ENCODE measurements around the gene MELK.

The MELK gene

GRCh38 chr9:36679710-36680109 is 107.0 kb downstream of the MELK start:
- Histone ChIP-seq H3K4me3 (ENCODE audit: low read depth, low read length) (no peak overlapping the region), H3K36me3 (ENCODE audit: control insufficient read depth, insufficient read depth, low read length) (peaks cover 1% of the 10 kb centered on the region), H3K9ac (ENCODE audit: low read depth, low read length) (no peak overlapping the region), H3K27me3 (ENCODE audit: control insufficient read depth, insufficient read depth, low read length) (no peaks in the 10 kb centered on the region), H3K4me1 (ENCODE audit: control insufficient read depth, insufficient read depth, low read length) (no peaks in the 10 kb centered on the region), H3K9me3 (ENCODE audit: control insufficient read depth, insufficient read depth, low read length) (no peaks in the 10 kb centered on the region)

DNA sequence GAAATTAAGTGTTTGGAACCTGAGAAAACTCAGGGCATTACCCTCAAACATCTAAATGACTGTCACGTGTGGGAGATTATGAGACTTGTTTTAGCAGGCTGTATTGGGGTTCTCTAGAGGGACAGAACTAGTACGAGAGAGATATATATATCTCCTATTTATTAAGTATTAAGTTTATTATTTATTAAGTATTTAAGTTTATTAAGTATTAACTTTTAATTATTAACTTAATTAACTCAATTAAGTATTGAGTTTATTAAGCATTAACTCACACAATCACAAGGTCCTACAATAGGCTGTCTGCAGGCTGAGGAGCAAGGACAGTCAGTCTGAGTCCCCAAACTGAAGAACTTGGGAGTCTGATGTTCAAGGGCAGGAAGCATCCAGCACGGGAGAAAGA is 113.8 kb downstream of the MELK start:
- no peak overlapping the region for H3K9ac ChIP-seq (ENCODE audit: low read depth, low read length)
- no peak overlapping the region for H3K4me3 ChIP-seq (ENCODE audit: low read depth, low read length)
- no peaks in the 10 kb centered on the region for H3K4me1 ChIP-seq (ENCODE audit: control insufficient read depth, insufficient read depth, low read length)
- H3K27me3 ChIP-seq (ENCODE audit: control insufficient read depth, insufficient read depth, low read length), result no peaks in the 10 kb centered on the region
- H3K36me3 ChIP-seq (ENCODE audit: control insufficient read depth, insufficient read depth, low read length), result no peaks in the 10 kb centered on the region
- no peaks in the 10 kb centered on the region for H3K9me3 ChIP-seq (ENCODE audit: control insufficient read depth, insufficient read depth, low read length)

GRCh38 chr9:36690412-36691168 is 117.9 kb downstream of the MELK start:
- Histone ChIP-seq H3K36me3 (ENCODE audit: control insufficient read depth, insufficient read depth, low read length) (no peaks in the 10 kb centered on the region), H3K4me1 (ENCODE audit: control insufficient read depth, insufficient read depth, low read length) (no peaks in the 10 kb centered on the region), H3K27me3 (ENCODE audit: control insufficient read depth, insufficient read depth, low read length) (no peaks in the 10 kb centered on the region), H3K9me3 (ENCODE audit: control insufficient read depth, insufficient read depth, low read length) (no peaks in the 10 kb centered on the region), H3K9ac (ENCODE audit: low read depth, low read length) (no peak overlapping the region), H3K4me3 (ENCODE audit: low read depth, low read length) (no peak overlapping the region)

GRCh38 chr9:36691671-36692070 is 119.0 kb downstream of the MELK start:
- Histone ChIP-seq H3K36me3 (ENCODE audit: control insufficient read depth, insufficient read depth, low read length) (no peaks in the 10 kb centered on the region), H3K9me3 (ENCODE audit: control insufficient read depth, insufficient read depth, low read length) (no peaks in the 10 kb centered on the region), H3K4me3 (ENCODE audit: low read depth, low read length) (no peak overlapping the region), H3K4me1 (ENCODE audit: control insufficient read depth, insufficient read depth, low read length) (no peaks in the 10 kb centered on the region), H3K27me3 (ENCODE audit: control insufficient read depth, insufficient read depth, low read length) (no peaks in the 10 kb centered on the region), H3K9ac (ENCODE audit: low read depth, low read length) (no peak overlapping the region)

GRCh38 chr9:36698984-36699383 is 126.3 kb downstream of the MELK start:
- Histone ChIP-seq H3K4me3 (ENCODE audit: low read depth, low read length) (no peak overlapping the region), H3K4me1 (ENCODE audit: control insufficient read depth, insufficient read depth, low read length) (no peaks in the 10 kb centered on the region), H3K9ac (ENCODE audit: low read depth, low read length) (no peak overlapping the region), H3K9me3 (ENCODE audit: control insufficient read depth, insufficient read depth, low read length) (peaks cover 3% of the 10 kb centered on the region), H3K27me3 (ENCODE audit: control insufficient read depth, insufficient read depth, low read length) (no peaks in the 10 kb centered on the region), H3K36me3 (ENCODE audit: control insufficient read depth, insufficient read depth, low read length) (no peaks in the 10 kb centered on the region)

- no peaks in the 10 kb centered on the region for H3K36me3 ChIP-seq (ENCODE audit: control insufficient read depth, insufficient read depth, low read length)
- peaks cover 3% of the 10 kb centered on the region for H3K9me3 ChIP-seq (ENCODE audit: control insufficient read depth, insufficient read depth, low read length)
Observed at GRCh38 chr9:36704148-36704547, 131.5 kb downstream of the MELK start.

GRCh38 chr9:36713515-36714490 is 141.1 kb downstream of the MELK start:
- Histone ChIP-seq H3K4me3 (ENCODE audit: low read depth, low read length) (no peak overlapping the region), H3K27me3 (ENCODE audit: control insufficient read depth, insufficient read depth, low read length) (no peaks in the 10 kb centered on the region), H3K9ac (ENCODE audit: low read depth, low read length) (no peak overlapping the region), H3K36me3 (ENCODE audit: control insufficient read depth, insufficient read depth, low read length) (no peaks in the 10 kb centered on the region), H3K9me3 (ENCODE audit: control insufficient read depth, insufficient read depth, low read length) (no peaks in the 10 kb centered on the region), H3K4me1 (ENCODE audit: control insufficient read depth, insufficient read depth, low read length) (no peaks in the 10 kb centered on the region)

More at GRCh38 chr9:36704148-36704547, 131.5 kb downstream of the MELK start:
- Histone ChIP-seq H3K27me3 (ENCODE audit: control insufficient read depth, insufficient read depth, low read length) (no peaks in the 10 kb centered on the region), H3K9ac (ENCODE audit: low read depth, low read length) (no peak overlapping the region), H3K4me3 (ENCODE audit: low read depth, low read length) (no peak overlapping the region), H3K4me1 (ENCODE audit: control insufficient read depth, insufficient read depth, low read length) (no peaks in the 10 kb centered on the region)

DNA sequence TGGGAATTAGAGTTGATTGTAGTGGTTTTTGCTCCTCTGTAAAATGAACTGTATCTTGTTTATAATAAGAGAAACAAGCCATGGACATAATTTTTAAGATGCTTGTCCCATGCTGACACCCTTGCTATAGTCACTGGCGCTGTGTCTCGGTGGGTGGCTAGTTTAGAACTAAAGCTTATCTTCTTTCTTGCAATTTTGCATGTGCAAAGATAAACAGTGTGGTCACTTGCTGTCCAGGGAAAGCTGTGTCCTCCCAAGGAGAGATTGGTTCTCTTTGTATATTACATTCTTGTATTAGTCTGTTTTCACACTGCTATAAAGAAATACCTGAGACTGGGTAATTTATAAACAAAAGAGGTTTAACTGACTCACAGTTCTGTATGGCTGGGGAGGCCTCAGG is 143.8 kb downstream of the MELK start:
- no peaks in the 10 kb centered on the region for H3K4me1 ChIP-seq (ENCODE audit: control insufficient read depth, insufficient read depth, low read length)
- H3K36me3 ChIP-seq (ENCODE audit: control insufficient read depth, insufficient read depth, low read length), result no peaks in the 10 kb centered on the region
- no peak overlapping the region for H3K9ac ChIP-seq (ENCODE audit: low read depth, low read length)
- no peaks in the 10 kb centered on the region for H3K27me3 ChIP-seq (ENCODE audit: control insufficient read depth, insufficient read depth, low read length)
- H3K9me3 ChIP-seq (ENCODE audit: control insufficient read depth, insufficient read depth, low read length), result no peaks in the 10 kb centered on the region
- no peak overlapping the region for H3K4me3 ChIP-seq (ENCODE audit: low read depth, low read length)

DNA sequence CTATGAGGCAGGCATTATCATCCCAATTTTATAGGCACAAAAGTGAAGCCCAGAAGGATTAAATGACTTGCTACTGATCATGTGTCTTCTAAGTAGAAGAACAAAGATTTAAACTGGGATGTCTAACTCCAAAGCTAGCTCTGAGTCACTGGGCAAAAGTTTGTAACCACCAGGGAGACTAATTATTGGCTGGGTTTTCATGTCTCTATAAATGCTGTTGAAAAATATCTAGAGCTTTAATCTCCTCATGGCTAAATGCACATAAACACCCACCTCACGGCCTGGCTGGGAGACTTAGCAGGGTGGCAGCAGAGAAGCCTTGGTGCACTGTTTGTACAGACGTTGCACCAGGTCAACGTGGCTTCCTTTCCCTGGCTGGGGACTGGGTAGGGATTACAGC is 144.6 kb downstream of the MELK start:
- H3K9me3 ChIP-seq (ENCODE audit: control insufficient read depth, insufficient read depth, low read length), result no peaks in the 10 kb centered on the region
- no peaks in the 10 kb centered on the region for H3K27me3 ChIP-seq (ENCODE audit: control insufficient read depth, insufficient read depth, low read length)
- no peaks in the 10 kb centered on the region for H3K36me3 ChIP-seq (ENCODE audit: control insufficient read depth, insufficient read depth, low read length)
- no peaks in the 10 kb centered on the region for H3K4me1 ChIP-seq (ENCODE audit: control insufficient read depth, insufficient read depth, low read length)
- H3K4me3 ChIP-seq (ENCODE audit: low read depth, low read length), result no peak overlapping the region
- no peak overlapping the region for H3K9ac ChIP-seq (ENCODE audit: low read depth, low read length)

- Histone ChIP-seq H3K4me1 (ENCODE audit: control insufficient read depth, insufficient read depth, low read length) (no peaks in the 10 kb centered on the region), H3K36me3 (ENCODE audit: control insufficient read depth, insufficient read depth, low read length) (no peaks in the 10 kb centered on the region), H3K9me3 (ENCODE audit: control insufficient read depth, insufficient read depth, low read length) (no peaks in the 10 kb centered on the region), H3K27me3 (ENCODE audit: control insufficient read depth, insufficient read depth, low read length) (no peaks in the 10 kb centered on the region), H3K4me3 (ENCODE audit: low read depth, low read length) (no peak overlapping the region), H3K9ac (ENCODE audit: low read depth, low read length) (no peak overlapping the region)
Observed at GRCh38 chr9:36718612-36719011, 145.9 kb downstream of the MELK start.

DNA sequence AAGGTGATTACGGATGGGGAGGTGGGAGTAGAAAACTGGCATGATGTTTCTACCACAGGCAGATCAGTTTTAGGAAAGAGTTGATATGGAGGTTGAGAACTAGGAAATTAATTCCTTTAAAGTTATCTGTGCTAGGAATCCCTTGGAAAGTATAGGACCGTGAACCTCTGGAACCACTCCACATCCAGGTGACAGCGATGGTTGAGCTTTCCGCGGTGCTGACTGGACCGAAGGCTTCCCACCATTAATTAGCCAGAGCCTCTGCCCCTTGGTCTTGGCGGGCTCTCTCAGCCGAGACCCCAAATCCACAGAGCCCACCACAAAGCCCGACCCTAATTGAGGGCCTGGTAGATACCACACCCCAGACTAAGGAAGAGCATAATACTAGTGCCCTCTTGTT is 147.3 kb downstream of the MELK start:
- Histone ChIP-seq H3K4me1 (ENCODE audit: control insufficient read depth, insufficient read depth, low read length) (no peaks in the 10 kb centered on the region), H3K9me3 (ENCODE audit: control insufficient read depth, insufficient read depth, low read length) (no peaks in the 10 kb centered on the region), H3K9ac (ENCODE audit: low read depth, low read length) (no peak overlapping the region), H3K27me3 (ENCODE audit: control insufficient read depth, insufficient read depth, low read length) (no peaks in the 10 kb centered on the region), H3K36me3 (ENCODE audit: control insufficient read depth, insufficient read depth, low read length) (no peaks in the 10 kb centered on the region), H3K4me3 (ENCODE audit: low read depth, low read length) (no peak overlapping the region)
